ENCODE results near the gene SIRT5. TPM values are rescaled to one million over a fixed set of nuclear protein-coding genes. Genes with fewer than 3 reads are reported as not detected.
A peak's percentile ranks its signal among the peaks of the same experiment; 100 is the strongest.

The SIRT5 gene
- polyA plus RNA-seq, 3 donors: 3.3 to 5.0 (median 3.4) TPM

DNA sequence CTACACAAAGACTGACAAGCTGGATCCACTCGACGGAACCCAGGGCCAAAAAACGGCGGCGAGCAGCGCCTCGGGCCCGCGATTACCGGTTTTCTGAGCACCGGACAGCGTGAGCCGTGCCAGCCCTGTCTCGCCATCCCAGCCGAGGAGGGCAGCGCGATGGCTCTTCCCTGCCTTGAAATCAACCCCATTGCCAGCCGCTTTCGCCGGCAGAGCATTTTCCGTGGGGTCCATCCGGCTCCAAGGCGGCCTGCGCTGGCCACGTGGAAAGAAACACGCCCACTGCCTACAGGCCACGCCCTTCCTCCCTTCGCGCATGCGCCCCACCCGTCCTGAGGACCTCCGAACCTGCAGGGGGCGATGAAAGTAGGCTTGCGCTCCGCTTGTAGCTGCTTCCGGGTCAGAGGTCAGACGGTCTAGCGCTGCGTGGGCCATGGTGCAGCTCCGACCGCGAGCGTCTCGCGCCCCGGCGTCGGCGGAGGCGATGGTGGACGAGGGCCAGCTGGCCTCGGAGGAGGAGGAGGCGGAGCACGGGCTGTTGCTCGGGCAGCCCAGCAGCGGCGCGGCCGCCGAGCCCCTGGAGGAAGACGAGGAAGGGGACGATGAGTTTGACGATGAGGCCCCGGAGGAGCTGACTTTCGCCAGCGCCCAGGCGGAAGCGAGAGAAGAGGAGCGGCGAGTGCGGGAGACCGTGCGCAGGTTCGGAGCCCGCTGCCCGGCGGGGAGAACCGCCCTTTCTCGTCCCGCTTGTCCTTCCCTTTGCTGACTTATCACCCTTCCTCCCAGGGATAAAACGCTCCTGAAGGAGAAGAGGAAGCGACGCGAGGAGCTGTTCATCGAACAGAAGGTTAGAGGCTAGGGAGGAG lies 40.8 kb downstream of the SIRT5 start, which contains the start of gene NOL7:
TSS of gene NOL7 (plus strand) at position 410 of the 866 bp plus-strand sequence. CDS start at position 434, 24 bp downstream.
- Mint-ChIP-seq H3K4me1 (peaks cover 41% of the 10 kb centered on the region), H3K36me3 (peaks cover 24 to 34% of the 10 kb centered on the region in 2 donors), H3K9me3 (peaks cover 0 to 3% (median 0%) of the 10 kb centered on the region in 7 donors), H3K4me3 (peak within 1 kb of the TSS; percentile 97 to 98), H3K27me3 (ENCODE audit: low read depth in 3 of 3) (no peaks in the 10 kb centered on the region), H3K27ac (peak within 1 kb of the TSS; percentile 90 to 97 (median 95))
- Histone ChIP-seq H2AFZ (ENCODE audit: insufficient read depth, low read depth, low read length, poor library complexity, severe bottlenecking) (peak within 1 kb of the TSS; percentile 98), H3K4me3 (replicated peaks in 1 of 3; ENCODE audit: low read depth in 2 of 3, low read length in 3 of 3) (peak within 1 kb of the TSS; percentile 57 to 99 (median 90)), H3K27ac (ENCODE audit: low read depth in 1 of 2, low read length in 2 of 2) (peak within 1 kb of the TSS; percentile 88 to 93), H4K20me1 (ENCODE audit: insufficient read depth, low read length) (peaks cover 30% of the 10 kb centered on the region), H3K36me3 (replicated peaks in 1 of 2; ENCODE audit: control insufficient read depth in 1 of 2, insufficient read depth in 2 of 2, low read length in 2 of 2) (peaks cover 30 to 34% of the 10 kb centered on the region in 2 donors), H3K4me1 (ENCODE audit: control insufficient read depth in 1 of 2, insufficient read depth in 2 of 2, low read length in 2 of 2) (peaks cover 18 to 41% of the 10 kb centered on the region in 2 donors), H3K9ac (ENCODE audit: insufficient read depth, low read length, poor library complexity, severe bottlenecking) (peak within 1 kb of the TSS; percentile 92), H3K4me2 (replicated peaks; ENCODE audit: extremely low read depth, low read length, poor library complexity, severe bottlenecking) (peak within 1 kb of the TSS; percentile 97), H3K27me3 (ENCODE audit: control insufficient read depth in 2 of 2, insufficient read depth in 2 of 2, low read length in 2 of 2) (no peaks in the 10 kb centered on the region), H3K79me2 (ENCODE audit: insufficient read depth, low read length) (peaks cover 33% of the 10 kb centered on the region), H3K9me3 (replicated peaks in 1 of 2; ENCODE audit: control insufficient read depth in 1 of 2, insufficient read depth in 1 of 2, low read length in 2 of 2) (no peaks in the 10 kb centered on the region)
- TF ChIP-seq, protein P1, sequence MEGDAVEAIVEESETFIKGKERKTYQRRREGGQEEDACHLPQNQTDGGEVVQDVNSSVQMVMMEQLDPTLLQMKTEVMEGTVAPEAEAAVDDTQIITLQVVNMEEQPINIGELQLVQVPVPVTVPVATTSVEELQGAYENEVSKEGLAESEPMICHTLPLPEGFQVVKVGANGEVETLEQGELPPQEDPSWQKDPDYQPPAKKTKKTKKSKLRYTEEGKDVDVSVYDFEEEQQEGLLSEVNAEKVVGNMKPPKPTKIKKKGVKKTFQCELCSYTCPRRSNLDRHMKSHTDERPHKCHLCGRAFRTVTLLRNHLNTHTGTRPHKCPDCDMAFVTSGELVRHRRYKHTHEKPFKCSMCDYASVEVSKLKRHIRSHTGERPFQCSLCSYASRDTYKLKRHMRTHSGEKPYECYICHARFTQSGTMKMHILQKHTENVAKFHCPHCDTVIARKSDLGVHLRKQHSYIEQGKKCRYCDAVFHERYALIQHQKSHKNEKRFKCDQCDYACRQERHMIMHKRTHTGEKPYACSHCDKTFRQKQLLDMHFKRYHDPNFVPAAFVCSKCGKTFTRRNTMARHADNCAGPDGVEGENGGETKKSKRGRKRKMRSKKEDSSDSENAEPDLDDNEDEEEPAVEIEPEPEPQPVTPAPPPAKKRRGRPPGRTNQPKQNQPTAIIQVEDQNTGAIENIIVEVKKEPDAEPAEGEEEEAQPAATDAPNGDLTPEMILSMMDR (IDR thresholded peaks at IDR 0.05): peak; percentile 92
- peak; percentile 98 for DNase-seq
- under 1% methylated on average over 74 of the region's 85 CpGs for WGBS (ENCODE audit: insufficient coverage)
- intact Hi-C loops (cut with micrococcal nuclease): loop anchor here (5.0 to 10.0 kb wide), 5 partner anchors 43 to 283 kb away; partner anchors contain the start of genes RANBP9 (in 1 of the 2) and SIRT5 (in 1 of the 2)

DNA sequence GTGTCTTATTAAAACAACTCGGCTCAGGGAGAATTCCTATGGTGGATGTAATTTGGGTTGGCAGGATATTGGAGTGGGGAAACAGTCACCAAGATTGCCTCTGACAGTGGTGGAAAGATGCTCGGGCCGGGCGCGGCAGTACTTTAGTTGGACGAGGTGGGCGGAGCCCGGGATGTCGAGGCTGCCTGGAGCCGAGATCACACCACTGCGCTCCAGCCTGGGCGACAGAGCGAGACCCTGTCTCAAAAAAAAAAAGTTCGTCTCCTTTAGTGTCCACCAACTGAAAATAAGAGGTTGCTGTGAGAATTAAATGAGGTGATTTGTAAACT lies 41.4 kb downstream of the SIRT5 start:
- TF ChIP-seq, protein P1 (IDR thresholded peaks at IDR 0.05): no peak
- Histone ChIP-seq H2AFZ (ENCODE audit: insufficient read depth, low read depth, low read length, poor library complexity, severe bottlenecking) (peak overlapping the region; percentile 98), H3K79me2 (ENCODE audit: insufficient read depth, low read length) (peaks cover 33% of the 10 kb centered on the region), H3K4me2 (replicated peaks; ENCODE audit: extremely low read depth, low read length, poor library complexity, severe bottlenecking) (peak overlapping the region; percentile 97), H3K27ac (ENCODE audit: low read depth in 1 of 2, low read length in 2 of 2) (peak overlapping the region; percentile 88 to 93), H3K27me3 (ENCODE audit: control insufficient read depth in 2 of 2, insufficient read depth in 2 of 2, low read length in 2 of 2) (no peaks in the 10 kb centered on the region), H3K9me3 (replicated peaks in 1 of 2; ENCODE audit: control insufficient read depth in 1 of 2, insufficient read depth in 1 of 2, low read length in 2 of 2) (no peaks in the 10 kb centered on the region), H3K9ac (ENCODE audit: insufficient read depth, low read length, poor library complexity, severe bottlenecking) (peak overlapping the region; percentile 92), H3K4me3 (replicated peaks in 1 of 3; ENCODE audit: low read depth in 2 of 3, low read length in 3 of 3) (peak overlapping the region; percentile 57 to 99 (median 90)), H3K4me1 (ENCODE audit: control insufficient read depth in 1 of 2, insufficient read depth in 2 of 2, low read length in 2 of 2) (peaks cover 18 to 37% of the 10 kb centered on the region in 2 donors), H4K20me1 (ENCODE audit: insufficient read depth, low read length) (peaks cover 30% of the 10 kb centered on the region), H3K36me3 (replicated peaks in 1 of 2; ENCODE audit: control insufficient read depth in 1 of 2, insufficient read depth in 2 of 2, low read length in 2 of 2) (peaks cover 36 to 40% of the 10 kb centered on the region in 2 donors)
- H3K27ac Mint-ChIP-seq: peak overlapping the region; percentile 90 to 97 (median 95)
- H3K9me3 Mint-ChIP-seq: peaks cover 0 to 3% (median 0%) of the 10 kb centered on the region in 7 donors
- intact Hi-C loops (cut with micrococcal nuclease): loop anchor here (5.0 to 10.0 kb wide), 5 partner anchors 43 to 283 kb away; partner anchors contain the start of genes RANBP9 (in 1 of the 2) and SIRT5 (in 1 of the 2)
- peaks cover 28 to 40% of the 10 kb centered on the region in 2 donors for H3K36me3 Mint-ChIP-seq
- no peaks in the 10 kb centered on the region for H3K27me3 Mint-ChIP-seq (ENCODE audit: low read depth in 3 of 3)
- H3K4me1 Mint-ChIP-seq: peaks cover 36% of the 10 kb centered on the region
- peak in 1 of 3 donors; percentile 12 for DNase-seq
- peak overlapping the region; percentile 97 to 98 for H3K4me3 Mint-ChIP-seq
- WGBS (ENCODE audit: insufficient coverage): 0% methylated on average over 12 of the region's 14 CpGs
